Right ventricle myocardium inferior (tissue), 1 donor: ENCODE data around the gene DERA. TPM values are rescaled to one million over a fixed set of nuclear protein-coding genes. Genes with fewer than 3 reads are reported as not detected.

Experiments
- total RNA-seq: library from RNA; stranded (reverse); fragmentation: NEBNext Ultra II Directional; extraction: Animal tissue kit (Norgen Biotek cat#: 25700); gene quantifications from one replicate; pipeline ENCODE4 v1.2.1, GENCODE V29; 2021
- donor health status: DM: no; HTN: yes; CAD: no; lungs with severe emphysema.

The DERA gene
- total RNA-seq, 1 donor from 2014 or later = 21.5 TPM

Other genes starting within 250 kb of the DERA start
- gene EPS8, start 121.9 kb upstream of the DERA start, total RNA-seq = 20.7 TPM
- 135 TPM for gene STRAP, start 28.9 kb upstream of the DERA start, total RNA-seq